K562 (cell line): ENCODE measurements around the gene ACKR3. TPM values are rescaled to one million over a fixed set of nuclear protein-coding genes. Genes with fewer than 3 reads are reported as not detected.

Experiments used
- ATAC-seq: fragments of 200-7000 bp; cut with Tn5 transposase; 3 replicates; pipeline ENCODE4 v1.9.1; 2020; ENCODE audit warnings: moderate library complexity
- BruUV-seq: library from RNA; stranded (reverse); fragments of 400-500 nt; replicated peaks from 2 replicates; lab custom pipeline; 2021; lab: Mats Ljungman, UMichigan
- CTCF ChIA-PET: fragments of 300-600 bp; formaldehyde crosslinking; extraction: SDS; loops from one replicate; lab custom pipeline; 2021; ENCODE audit warnings: low intra/inter-chr PET ratio; lab: Yijun Ruan, JAX
- POLR2A ChIA-PET: fragments of 300-600, 350-650 bp; sonication (Branson Sonifier 250); formaldehyde crosslinking; extraction: SDS; loops from one replicate; lab custom pipeline; 2021; ENCODE audit warnings: antibody characterized with exemption, inconsistent platforms; lab: Yijun Ruan, JAX
- DNase-seq, 4 experiments: peaks; one replicate each; pipeline versions ENCODE4 v3.0.0 to v3.0.0-alpha.2; 2011 to 2018; ENCODE audit warnings: low spot score in 3 of 4, mixed read lengths in 3 of 4; ENCODE audit errors: extremely low read depth in 1 of 4
- FAIRE-seq: peaks from 2 replicates; lab custom pipeline; 2011; peaks lifted over from hg19 to GRCh38; lab: Jason Lieb, UNC
- H2AFZ ChIP-seq: 2 replicates; pipeline ENCODE4 v1.6.0; 2011; ENCODE audit warnings: low read depth, low read length, control low read depth, inconsistent platforms
- H3K27ac ChIP-seq: fragments of 200-600 bp; 3 replicates; pipeline ENCODE4 v1.8.0; 2011; ENCODE audit warnings: low read depth, mild to moderate bottlenecking, control low read depth, inconsistent platforms, low read length, moderate library complexity, mixed read lengths; ENCODE audit errors: extremely low read depth
- H3K27me3 ChIP-seq, 2 experiments: fragments of 300-600 bp in 1 of 2; 2 replicates in 1 of 2; 3 replicates in 1 of 2; pipeline versions ENCODE4 v1.6.0 to v1.8.0; 2011; ENCODE audit warnings: inconsistent platforms in 2 of 2, low read length in 2 of 2, mild to moderate bottlenecking in 1 of 2, mixed read lengths in 1 of 2, moderate library complexity in 1 of 2; ENCODE audit not compliant: control insufficient read depth in 2 of 2, insufficient read depth in 2 of 2
- H3K36me3 ChIP-seq: fragments of 300-600 bp; 3 replicates; pipeline ENCODE4 v1.8.0; 2011; ENCODE audit warnings: mild to moderate bottlenecking, low read length, inconsistent platforms; ENCODE audit not compliant: control insufficient read depth, insufficient read depth
- H3K4me1 ChIP-seq, 2 experiments: fragments of 200-600 bp in 1 of 2; replicated peaks in 1 of 2; 2 replicates in 1 of 2; 3 replicates in 1 of 2; pipeline versions ENCODE4 v1.5.1 to v1.8.0; 2011; ENCODE audit warnings: inconsistent platforms in 2 of 2, low read length in 2 of 2, mild to moderate bottlenecking in 1 of 2, mixed read lengths in 1 of 2, moderate library complexity in 1 of 2; ENCODE audit not compliant: control insufficient read depth in 2 of 2, insufficient read depth in 2 of 2
- H3K4me2 ChIP-seq: 2 replicates; pipeline ENCODE4 v1.6.1; 2011; ENCODE audit warnings: low read length, control low read depth, inconsistent platforms, mixed read lengths; ENCODE audit not compliant: insufficient read depth
- H3K4me3 ChIP-seq: fragments of 200-600 bp; sonication (generic), shearing (Covaris generic); 2 replicates; pipeline ENCODE4 v1.5.1; 2016; ENCODE audit warnings: control low read depth, inconsistent platforms
- H3K79me2 ChIP-seq: fragments of 200-600 bp; 3 replicates; pipeline ENCODE4 v1.8.0; 2011; ENCODE audit warnings: low read length, inconsistent platforms; ENCODE audit not compliant: control insufficient read depth, insufficient read depth
- H3K9ac ChIP-seq, 2 experiments: 2 replicates each; pipeline versions ENCODE4 v1.6.0 to v1.6.1; 2011; ENCODE audit warnings: low read depth in 2 of 2, low read length in 2 of 2, control low read depth in 1 of 2, inconsistent platforms in 1 of 2, mild to moderate bottlenecking in 1 of 2, mixed read lengths in 1 of 2; ENCODE audit not compliant: insufficient read depth in 1 of 2
- H3K9me1 ChIP-seq: one replicate; pipeline ENCODE4 v1.6.0; 2011; ENCODE audit warnings: inconsistent platforms, mild to moderate bottlenecking, low read length, moderate library complexity; ENCODE audit not compliant: control insufficient read depth, insufficient read depth
- H3K9me3 ChIP-seq: replicated peaks from 2 replicates; pipeline ENCODE4 v1.5.1; 2011; ENCODE audit warnings: low read depth, low read length, inconsistent platforms; ENCODE audit not compliant: control insufficient read depth, insufficient read depth
- H4K20me1 ChIP-seq: replicated peaks from 2 replicates; pipeline ENCODE4 v1.6.1; 2011; ENCODE audit warnings: low read length, inconsistent platforms, mixed read lengths; ENCODE audit not compliant: control insufficient read depth, insufficient read depth
- BRD4 ChIP-seq: fragments of 200-600 bp; sonication (generic); IDR thresholded peaks from 2 replicates; pipeline ENCODE4 v1.6.1; 2017; ENCODE audit warnings: inconsistent platforms
- CC2D1A ChIP-seq: fragments of 450-650 bp; IDR thresholded peaks from 2 replicates; pipeline ENCODE4 v1.6.1; 2017; ENCODE audit warnings: mild to moderate bottlenecking
- CCNT2 ChIP-seq: IDR thresholded peaks from 2 replicates; pipeline ENCODE4 v1.6.1; 2011; ENCODE audit warnings: borderline replicate concordance, low read depth, mild to moderate bottlenecking, moderate library complexity, mixed read lengths, low read length; ENCODE audit not compliant: insufficient read length; ENCODE audit errors: extremely low read depth
- COPS2 ChIP-seq: fragments of 450-650 bp; conservative IDR thresholded peaks from 2 replicates; pipeline ENCODE4 v1.6.1; 2016; ENCODE audit warnings: mild to moderate bottlenecking, moderate library complexity
- GATAD2A ChIP-seq: fragments of 450-650 bp; IDR thresholded peaks from 2 replicates; pipeline ENCODE4 v1.6.1; 2017
- HDAC2 ChIP-seq: fragments of 450-650 bp; IDR thresholded peaks from 2 replicates; pipeline ENCODE4 v1.6.1; 2016; ENCODE audit warnings: mild to moderate bottlenecking
- HNRNPUL1 ChIP-seq: fragments of 200-400 bp; formaldehyde crosslinking; IDR thresholded peaks from 2 replicates; pipeline ENCODE4 v1.6.1; 2017; ENCODE audit warnings: low read length
- KLF16 ChIP-seq: IDR thresholded peaks from 2 replicates; pipeline ENCODE4 v1.6.1; 2016; ENCODE audit warnings: antibody characterized with exemption
- MTF1 ChIP-seq: fragments of 250-450 bp; sonication (Bioruptor Pico); IDR thresholded peaks from 2 replicates; pipeline ENCODE4 v1.9.0; 2021; ENCODE audit warnings: moderate library complexity, mild to moderate bottlenecking, inconsistent platforms, borderline replicate concordance
- PCBP1 ChIP-seq: fragments of 200-400 bp; formaldehyde crosslinking; IDR thresholded peaks from 2 replicates; pipeline ENCODE4 v1.6.1; 2018; ENCODE audit warnings: mild to moderate bottlenecking, low read depth, low read length; ENCODE audit not compliant: poor library complexity, severe bottlenecking
- RUNX1 ChIP-seq: sonication (generic); IDR thresholded peaks from 2 replicates; pipeline ENCODE4 v1.6.1; 2016; ENCODE audit warnings: antibody characterized with exemption, low read depth
- SFPQ ChIP-seq: fragments of 200-400 bp; formaldehyde crosslinking; IDR thresholded peaks from 2 replicates; pipeline ENCODE4 v1.6.1; 2017; ENCODE audit warnings: mild to moderate bottlenecking, low read depth, low read length, moderate library complexity
- ZNF780A ChIP-seq: fragments of 250-450 bp; sonication (Bioruptor Pico); IDR thresholded peaks from 2 replicates; pipeline ENCODE4 v1.5.0; 2021; ENCODE audit warnings: mild to moderate bottlenecking
- ZNF79 ChIP-seq: fragments of 250-450 bp; sonication (Bioruptor Pico); IDR thresholded peaks from 2 replicates; pipeline ENCODE4 v1.4.0; 2020; ENCODE audit warnings: low read depth, mild to moderate bottlenecking, moderate library complexity
- WGBS: fragments of 100-300 bp; shearing (Covaris generic); methylation state at CpG from one replicate; pipeline ENCODE4 v1.1.6; 2016; ENCODE audit warnings: low coverage, mixed read lengths; ENCODE audit not compliant: insufficient coverage; ENCODE audit errors: missing lambda C conversion rate; 5-methylcytosine and 5-hydroxymethylcytosine counted together
- in situ Hi-C: fragments of 300-500 bp; cut with MboI; formaldehyde crosslinking; loops from 4 replicates; pipeline ENCODE4 v1.15.0; 2018; ENCODE audit warnings: inconsistent platforms, mixed read lengths
- intact Hi-C: fragments of 100-400 bp; cut with micrococcal nuclease; formaldehyde crosslinking; loops from 2 replicates; pipeline ENCODE4 v1.14.2; 2022
- polyA plus RNA-seq, 8 experiments: library from polyadenylated mRNA; depleted of rRNA in 4 of 8; stranded (reverse) in 5 of 8; unstranded in 3 of 8; fragments of >200 nt; fragmentation: Nextera tagmentation in 2 of 8; fragmentation: Illumina TruSeq in 1 of 8; extraction: Ambion mirVana in 2 of 8; extraction: Trizol in 1 of 8; gene quantifications; 2 replicates each; pipeline versions ENCODE4 v1.2.1 to v1.2.3, GENCODE V29; 2011 to 2014; ENCODE audit warnings: inconsistent platforms in 1 of 8, missing spikeins in 1 of 8
- total RNA-seq, 7 experiments: library from RNA; depleted of rRNA in 6 of 7; stranded (reverse); fragments of >200 nt in 6 of 7; fragmentation: Illumina TruSeq in 2 of 7; extraction: Trizol in 2 of 7; gene quantifications; 2 replicates each; pipeline versions ENCODE4 v1.2.1 to v1.2.3, GENCODE V29; 2011 to 2021; ENCODE audit warnings: low replicate concordance in 1 of 7

ACKR3 gene
- total and polyA plus RNA-seq, 9 of the 15 experiments (the other 6 are each of a cell fraction or from before 2014, with no cell fraction given), result 0.07 TPM; not detected in 8

GRCh38 chr2:236578411-236578846 is 8.8 kb downstream of the ACKR3 start (continued):
- TF ChIP-seq PCBP1 (no peak), SFPQ (no peak), RUNX1 (no peak), HNRNPUL1 (no peak), CC2D1A (no peak)

GRCh38 chr2:236579048-236579745 is 9.6 kb downstream of the ACKR3 start:
- DNase-seq (no peak), FAIRE-seq (no peak)
- Histone ChIP-seq H3K27ac (no peak overlapping the region), H3K36me3 (no peaks in the 10 kb centered on the region)
- 1% methylated on average over 9 of the region's 9 CpGs for WGBS
- CTCF ChIA-PET, result no interaction called here
- intact Hi-C loops, result no loop called here
- TF ChIP-seq BRD4 (no peak), ZNF780A (CRISPR knock-in tag) (no peak), CCNT2 (no peak), HDAC2 (no peak), MTF1 (no peak), COPS2 (no peak), ZNF79 (CRISPR knock-in tag) (no peak), KLF16 (no peak), GATAD2A (no peak)
- TF ChIP-seq, all 486 proteins: peak for 0
- H3K9me3 ChIP-seq, result no peaks in the 10 kb centered on the region
- no peaks in the 10 kb centered on the region for H3K9me1 ChIP-seq
- no TSS peak for BruUV-seq
- H3K4me3 ChIP-seq, result no peak overlapping the region
- no peak for ATAC-seq
- H3K4me1 ChIP-seq, result no peaks in the 10 kb centered on the region
- H2AFZ ChIP-seq, result no peak overlapping the region
- peaks cover 3 to 52% of the 10 kb centered on the region in 2 experiments; a peak in 4 of 5 replicates for H3K27me3 ChIP-seq
- H3K79me2 ChIP-seq, result no peaks in the 10 kb centered on the region
- POLR2A ChIA-PET, result no interaction called here
- H3K4me2 ChIP-seq, result no peak overlapping the region
- H4K20me1 ChIP-seq, result no peaks in the 10 kb centered on the region
- H3K9ac ChIP-seq, result no peak overlapping the region
- in situ Hi-C loops, result no loop called here
